ENCODE results near the gene KRT77.

Gene KRT77

DNA sequence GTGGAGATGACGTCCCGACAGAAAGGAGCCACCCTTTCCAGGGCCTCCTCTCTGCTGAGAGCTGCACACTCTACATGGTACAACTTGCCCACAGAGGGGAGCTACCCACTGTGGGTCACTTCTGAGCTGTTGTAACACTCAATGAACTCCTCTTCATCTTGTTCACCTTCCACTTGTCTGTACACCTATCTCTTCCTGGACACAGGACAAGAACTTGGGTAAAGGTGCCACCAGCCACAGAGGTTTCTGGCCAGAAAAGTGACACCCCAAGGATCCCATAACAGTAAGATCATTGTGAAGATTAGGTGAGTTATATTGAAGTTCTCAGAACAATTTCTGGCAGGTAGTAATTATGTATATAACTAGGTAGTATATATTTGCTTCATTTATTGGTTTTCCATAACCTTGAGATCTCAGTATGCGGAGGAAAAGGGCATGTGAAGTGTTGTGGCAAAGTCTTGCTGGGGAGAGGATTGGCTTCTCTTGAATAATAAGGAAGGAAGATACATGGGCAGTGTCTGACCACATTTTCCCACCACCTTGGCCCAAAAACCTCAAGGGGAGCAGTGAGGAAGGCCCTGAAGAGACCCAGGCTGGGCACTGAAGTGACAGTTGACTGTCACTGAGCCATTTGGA lies 39.6 kb upstream of the KRT77 start:
- no peak for DNase-seq (ENCODE audit: insufficient read length, low spot score)
- no peak for FAIRE-seq
- TF ChIP-seq, protein P1, sequence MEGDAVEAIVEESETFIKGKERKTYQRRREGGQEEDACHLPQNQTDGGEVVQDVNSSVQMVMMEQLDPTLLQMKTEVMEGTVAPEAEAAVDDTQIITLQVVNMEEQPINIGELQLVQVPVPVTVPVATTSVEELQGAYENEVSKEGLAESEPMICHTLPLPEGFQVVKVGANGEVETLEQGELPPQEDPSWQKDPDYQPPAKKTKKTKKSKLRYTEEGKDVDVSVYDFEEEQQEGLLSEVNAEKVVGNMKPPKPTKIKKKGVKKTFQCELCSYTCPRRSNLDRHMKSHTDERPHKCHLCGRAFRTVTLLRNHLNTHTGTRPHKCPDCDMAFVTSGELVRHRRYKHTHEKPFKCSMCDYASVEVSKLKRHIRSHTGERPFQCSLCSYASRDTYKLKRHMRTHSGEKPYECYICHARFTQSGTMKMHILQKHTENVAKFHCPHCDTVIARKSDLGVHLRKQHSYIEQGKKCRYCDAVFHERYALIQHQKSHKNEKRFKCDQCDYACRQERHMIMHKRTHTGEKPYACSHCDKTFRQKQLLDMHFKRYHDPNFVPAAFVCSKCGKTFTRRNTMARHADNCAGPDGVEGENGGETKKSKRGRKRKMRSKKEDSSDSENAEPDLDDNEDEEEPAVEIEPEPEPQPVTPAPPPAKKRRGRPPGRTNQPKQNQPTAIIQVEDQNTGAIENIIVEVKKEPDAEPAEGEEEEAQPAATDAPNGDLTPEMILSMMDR (IDR thresholded peaks at IDR 0.05; ENCODE audit: insufficient read depth, missing control alignments), result no peak

DNA sequence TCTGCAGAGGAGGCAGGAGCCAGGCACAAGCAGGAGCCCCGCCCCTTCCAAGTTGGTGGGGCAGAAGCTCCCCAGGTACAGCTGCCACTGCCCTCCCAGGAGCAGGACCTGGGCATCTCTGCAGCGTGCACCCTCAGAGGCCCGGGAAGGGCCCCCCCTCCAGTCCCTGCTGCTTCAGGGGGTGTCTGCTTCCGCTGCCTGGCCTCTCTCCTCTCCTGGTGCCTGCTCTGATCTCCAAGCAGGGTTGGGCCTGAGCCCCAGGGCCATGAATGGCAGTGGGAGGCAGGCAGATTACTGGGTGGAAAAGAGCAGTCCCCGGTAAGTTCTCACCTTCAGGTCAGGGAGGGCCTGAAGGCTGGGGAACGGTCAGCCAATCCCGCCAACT lies 38.9 kb upstream of the KRT77 start:
- DNase-seq (ENCODE audit: insufficient read length, low spot score) (no peak), FAIRE-seq (no peak)
- TF ChIP-seq, protein P1 (IDR thresholded peaks at IDR 0.05; ENCODE audit: insufficient read depth, missing control alignments), result no peak

DNA sequence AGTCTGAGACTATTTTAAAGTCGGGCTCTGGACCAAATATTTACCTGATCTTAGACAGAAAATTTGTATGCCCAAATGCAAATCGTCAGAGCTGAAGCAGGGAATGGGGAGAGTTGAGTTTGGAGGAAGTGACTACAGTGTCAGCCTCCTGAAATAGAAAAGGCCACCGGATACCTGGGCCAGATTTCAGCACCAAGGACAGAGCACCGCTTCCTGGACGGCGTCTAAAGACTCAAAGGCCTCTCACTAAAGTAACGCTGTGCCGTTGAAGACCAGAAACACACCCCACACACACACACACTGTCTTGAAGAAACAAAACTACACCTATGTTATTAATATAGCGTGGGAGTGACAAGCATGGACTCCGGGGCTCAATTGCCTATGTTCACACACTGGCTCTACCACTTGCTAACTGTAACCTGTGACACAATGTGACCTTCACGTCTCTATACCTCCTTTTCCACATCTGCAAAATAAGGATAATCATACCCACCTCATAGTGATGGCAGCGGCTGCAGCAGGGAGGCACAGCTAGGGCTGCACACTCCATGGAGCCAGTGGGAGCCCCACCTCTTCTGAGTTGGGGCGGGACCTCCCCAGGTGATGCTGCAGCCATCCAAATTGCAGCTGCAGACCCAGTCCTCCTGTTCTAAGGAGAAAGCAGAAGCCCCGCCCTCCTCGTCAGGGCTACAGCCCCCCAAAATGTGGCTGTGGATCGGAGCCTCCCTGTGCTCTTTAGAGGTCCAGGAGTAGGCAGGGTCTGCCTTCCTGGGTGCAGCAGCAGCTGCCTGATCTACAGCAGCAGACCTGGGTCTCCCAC lies 38.3 kb upstream of the KRT77 start:
- DNase-seq (ENCODE audit: insufficient read length, low spot score), result no peak
- no peak for FAIRE-seq
- TF ChIP-seq, protein P1 (IDR thresholded peaks at IDR 0.05; ENCODE audit: insufficient read depth, missing control alignments), result no peak

DNA sequence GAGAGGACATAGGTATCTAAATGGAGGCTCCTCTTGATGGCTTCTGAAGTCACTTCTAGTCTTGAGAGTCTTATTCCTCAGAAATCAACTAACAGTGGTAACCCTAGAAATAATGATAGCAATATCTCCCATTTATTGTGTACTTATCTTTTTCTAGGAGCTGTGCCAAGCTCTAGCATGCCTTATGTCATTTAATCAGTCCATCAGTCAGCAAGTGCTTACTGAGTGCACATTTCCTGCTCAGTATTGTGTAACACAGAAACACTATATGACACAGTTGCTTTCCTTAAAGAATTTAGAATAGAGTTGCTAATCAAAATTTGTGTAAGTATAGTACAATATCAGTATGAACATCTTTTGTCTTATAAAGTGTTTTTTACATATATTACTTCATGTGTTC lies 37.3 kb upstream of the KRT77 start:
- DNase-seq (ENCODE audit: insufficient read length, low spot score) (no peak), FAIRE-seq (no peak)
- TF ChIP-seq, protein P1 (IDR thresholded peaks at IDR 0.05; ENCODE audit: insufficient read depth, missing control alignments), result no peak

DNA sequence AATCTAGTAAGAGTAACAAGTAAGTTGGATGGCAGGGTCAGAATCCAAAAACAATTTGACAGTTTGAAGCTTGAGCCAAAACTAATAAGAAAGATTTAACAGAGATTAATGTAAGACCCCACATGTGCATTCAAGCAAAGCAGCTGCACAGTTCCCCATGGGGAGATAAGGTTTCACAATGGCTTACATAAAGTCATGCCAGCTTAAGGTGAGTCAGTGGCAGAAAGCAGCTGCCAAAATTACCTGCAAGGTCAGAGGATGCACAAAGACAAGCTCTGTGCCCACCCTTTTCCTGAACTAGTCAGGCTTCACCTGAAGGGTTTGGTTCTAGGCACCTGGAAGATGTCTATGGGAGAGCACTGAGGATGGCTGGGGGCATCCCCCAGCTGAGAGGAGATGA lies 36.6 kb upstream of the KRT77 start:
- TF ChIP-seq, protein P1 (IDR thresholded peaks at IDR 0.05; ENCODE audit: insufficient read depth, missing control alignments), result no peak
- DNase-seq (ENCODE audit: insufficient read length, low spot score) (no peak), FAIRE-seq (no peak)

DNA sequence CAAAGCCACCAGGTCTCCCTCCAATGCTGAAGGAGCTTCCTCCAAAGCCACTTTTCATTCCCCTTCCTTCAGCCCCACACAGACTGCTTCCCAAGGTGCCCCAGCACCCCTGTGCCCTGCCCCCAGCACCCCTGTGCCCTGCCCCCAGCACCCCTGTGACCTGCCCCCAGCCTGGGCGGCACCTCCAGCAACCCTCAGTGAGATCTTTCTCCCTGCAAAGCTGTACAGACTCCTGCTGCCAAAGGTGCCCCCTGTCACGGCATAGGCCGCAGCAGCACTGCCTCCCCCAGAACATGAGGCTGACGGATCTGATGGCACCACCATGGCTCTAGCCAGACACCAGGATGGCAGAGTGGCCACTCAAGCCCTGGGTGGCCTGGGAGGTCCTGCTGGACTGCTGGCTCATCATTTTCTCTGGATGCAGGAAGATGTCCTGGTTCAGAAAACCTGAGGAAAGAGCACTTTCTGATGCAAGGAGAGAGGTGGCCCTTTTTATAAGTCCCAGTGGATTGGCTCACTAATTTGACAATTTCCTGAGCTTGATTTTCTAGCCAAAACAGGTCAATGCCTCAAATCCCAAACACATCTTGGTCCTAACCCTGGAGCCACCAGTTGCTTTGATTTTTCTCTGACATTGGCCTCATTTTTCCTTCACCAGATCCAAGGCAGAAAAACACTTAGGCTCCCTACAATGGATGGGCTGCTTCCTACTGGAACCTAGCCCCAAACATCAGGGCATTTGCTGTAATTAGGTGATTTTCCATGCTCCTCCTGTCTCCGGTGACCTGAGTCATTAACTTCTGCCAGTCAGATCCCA lies 32.7 kb upstream of the KRT77 start:
- no peak for FAIRE-seq
- TF ChIP-seq, protein P1 (IDR thresholded peaks at IDR 0.05; ENCODE audit: insufficient read depth, missing control alignments), result no peak
- DNase-seq (ENCODE audit: insufficient read length, low spot score), result no peak
